Transverse colon (tissue), 4 donors: Measurements from ENCODE around the gene CABCOCO1. TPM values are rescaled to one million over a fixed set of nuclear protein-coding genes. Genes with fewer than 3 reads are reported as not detected.

Experiments
- DNase-seq: peaks from one replicate; pipeline ENCODE4 v3.0.0-alpha.2; 2019
- H3K27ac ChIP-seq, 4 donors: fragments of 200-600 bp; sonication (generic); 2 replicates each; pipeline ENCODE4 v1.5.1; 2016 to 2018; ENCODE audit warnings: inconsistent platforms in 4 of 4
- H3K27me3 ChIP-seq: fragments of 200-600 bp; sonication (generic); 2 replicates; pipeline ENCODE4 v1.5.1; 2017; ENCODE audit warnings: inconsistent platforms
- H3K36me3 ChIP-seq, 4 donors: fragments of 200-600 bp; sonication (generic); 2 replicates each; pipeline ENCODE4 v1.5.1; 2017 to 2019; ENCODE audit warnings: inconsistent platforms in 4 of 4
- H3K4me1 ChIP-seq, 4 donors: fragments of 200-600 bp; sonication (generic); 2 replicates each; pipeline ENCODE4 v1.5.1; 2017 to 2020; ENCODE audit warnings: inconsistent platforms in 4 of 4
- H3K4me3 ChIP-seq, 4 donors: fragments of 200-600 bp; sonication (generic); 1 replicate in 1 of 4; 2 replicates in 3 of 4; pipeline versions ENCODE4 v1.5.1 to v1.6.1; 2017 to 2019; ENCODE audit warnings: inconsistent platforms in 4 of 4
- H3K9me3 ChIP-seq, 2 donors: fragments of 200-600 bp; sonication (generic); 2 replicates each; pipeline ENCODE4 v1.5.1; 2017 to 2019; ENCODE audit warnings: inconsistent platforms in 2 of 2
- EP300 ChIP-seq: sonication (generic); formaldehyde crosslinking; IDR thresholded peaks from one replicate; pipeline ENCODE4 v1.6.1; 2017; ENCODE audit warnings: antibody characterized with exemption, low read depth
- POLR2A ChIP-seq: fragments of 450-650 bp; IDR thresholded peaks from one replicate; pipeline ENCODE4 v1.6.1; 2016; ENCODE audit warnings: antibody characterized with exemption, mild to moderate bottlenecking, moderate library complexity
- POLR2AphosphoS5 ChIP-seq, 3 donors: sonication (generic); formaldehyde crosslinking; IDR thresholded peaks; one replicate each; pipeline ENCODE4 v1.6.1; 2016; ENCODE audit warnings: antibody characterized with exemption in 3 of 3
- WGBS, 2 donors: methylation state at CpG; one replicate each; pipeline ENCODE4 v1.1.5; 2018; ENCODE audit warnings: low coverage in 1 of 2; 5-methylcytosine and 5-hydroxymethylcytosine counted together
- in situ Hi-C, 4 donors: fragments of 200-750 bp; cut with MboI; loops; one replicate each; pipeline versions ENCODE4 v1.15.0 to v1.15.1; 2017; ENCODE audit warnings: low sequenced_read_pairs in 3 of 4, low pct_ligation_motif_present in 1 of 4, low pct_unique_long_range_greater_than_20kb in 1 of 4
- intact Hi-C: fragments of 100-400 bp; cut with DNase I; formaldehyde crosslinking; loops from one replicate; pipeline ENCODE4 v1.15.1; 2023; ENCODE audit warnings: low total_unique reads
- total RNA-seq, 4 donors: library from RNA; depleted of rRNA; stranded (reverse); fragments of >200 nt; gene quantifications; one replicate each; pipeline ENCODE4 v1.1.0, GENCODE V29; 2016
- TF ChIP-seq, protein P1 (sequence below), 5 experiments: fragments of 200-600 bp in 3 of 5; fragments of 450-650 bp in 2 of 5; sonication (generic) in 3 of 5; IDR thresholded peaks; 1 replicate in 2 of 5; 2 replicates in 3 of 5; pipeline ENCODE4 v1.5.1; 2016 to 2017; ENCODE audit warnings: antibody characterized with exemption in 5 of 5, inconsistent platforms in 3 of 5, mild to moderate bottlenecking in 2 of 5, moderate library complexity in 1 of 5

Gene CABCOCO1
- total RNA-seq, 4 donors from 2014 or later: not detected

- in situ Hi-C loops (loop anchor here in 1 of 4 donors (25.0 kb wide), 1 partner anchor 478 kb away; no protein-coding TSS in a partner anchor), intact Hi-C loops (no loop called here)
- DNase-seq: no peak
- WGBS, 2 donors: 96 to 100% methylated on average over 4 of the region's 4 CpGs
- Histone ChIP-seq H3K36me3 (no peaks in the 10 kb centered on the region), H3K4me1 (peaks cover 7 to 39% (median 15%) of the 10 kb centered on the region in 4 donors), H3K4me3 (no peak overlapping the region), H3K27ac (no peak overlapping the region), H3K27me3 (no peaks in the 10 kb centered on the region), H3K9me3 (no peaks in the 10 kb centered on the region)
- TF ChIP-seq POLR2AphosphoS5 (IDR thresholded peaks at IDR 0.05) (no peak), POLR2A (no peak), EP300 (no peak)
- TF ChIP-seq, protein P1, sequence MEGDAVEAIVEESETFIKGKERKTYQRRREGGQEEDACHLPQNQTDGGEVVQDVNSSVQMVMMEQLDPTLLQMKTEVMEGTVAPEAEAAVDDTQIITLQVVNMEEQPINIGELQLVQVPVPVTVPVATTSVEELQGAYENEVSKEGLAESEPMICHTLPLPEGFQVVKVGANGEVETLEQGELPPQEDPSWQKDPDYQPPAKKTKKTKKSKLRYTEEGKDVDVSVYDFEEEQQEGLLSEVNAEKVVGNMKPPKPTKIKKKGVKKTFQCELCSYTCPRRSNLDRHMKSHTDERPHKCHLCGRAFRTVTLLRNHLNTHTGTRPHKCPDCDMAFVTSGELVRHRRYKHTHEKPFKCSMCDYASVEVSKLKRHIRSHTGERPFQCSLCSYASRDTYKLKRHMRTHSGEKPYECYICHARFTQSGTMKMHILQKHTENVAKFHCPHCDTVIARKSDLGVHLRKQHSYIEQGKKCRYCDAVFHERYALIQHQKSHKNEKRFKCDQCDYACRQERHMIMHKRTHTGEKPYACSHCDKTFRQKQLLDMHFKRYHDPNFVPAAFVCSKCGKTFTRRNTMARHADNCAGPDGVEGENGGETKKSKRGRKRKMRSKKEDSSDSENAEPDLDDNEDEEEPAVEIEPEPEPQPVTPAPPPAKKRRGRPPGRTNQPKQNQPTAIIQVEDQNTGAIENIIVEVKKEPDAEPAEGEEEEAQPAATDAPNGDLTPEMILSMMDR (IDR thresholded peaks at IDR 0.05): no peak
Measured at GRCh38 chr10:61759751-61760150, 97.0 kb downstream of the CABCOCO1 start.

DNA sequence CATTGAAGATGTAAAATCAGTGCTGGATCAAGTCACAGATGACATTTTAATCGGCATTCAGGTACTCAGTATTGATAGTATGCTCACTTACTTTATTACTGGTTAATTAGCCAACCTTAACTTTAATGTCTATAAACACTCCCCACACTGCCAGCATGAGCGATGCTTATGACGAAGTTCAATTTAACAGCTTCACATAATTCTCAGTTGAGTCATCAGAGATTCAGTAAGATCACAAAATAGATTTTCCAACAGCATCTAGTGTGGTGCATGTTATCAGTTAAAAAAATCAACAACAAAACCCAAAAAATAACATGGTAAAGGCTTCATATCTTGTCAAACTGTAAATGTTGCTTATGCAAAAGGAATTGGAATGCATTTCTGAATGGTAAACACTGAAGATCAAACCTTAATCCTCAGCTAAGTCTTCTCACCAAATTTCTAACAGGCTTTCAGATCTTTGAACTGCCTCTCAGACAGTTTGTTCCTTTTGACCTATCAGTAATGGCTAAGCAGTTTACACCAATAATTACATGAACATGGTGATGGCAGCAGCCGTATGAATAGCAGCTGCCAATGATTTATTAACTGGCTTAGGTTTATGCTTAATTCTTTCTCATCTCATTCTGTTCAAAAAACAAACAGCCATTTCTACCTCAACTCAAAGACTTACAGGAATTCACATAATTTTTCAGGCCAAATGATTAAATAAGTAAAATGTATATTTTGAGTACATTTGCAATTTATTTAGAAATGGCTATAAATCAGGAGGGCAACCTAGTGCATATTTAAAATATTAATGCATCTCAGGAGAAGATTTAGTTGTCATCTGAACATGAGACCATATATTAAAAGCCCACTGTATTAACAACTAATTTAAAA, 98.5 kb downstream of the CABCOCO1 start:
- H3K27me3 ChIP-seq: no peaks in the 10 kb centered on the region
- in situ Hi-C loops: loop anchor here in 1 of 4 donors (25.0 kb wide), 1 partner anchor 476 kb away; no protein-coding TSS in a partner anchor
- no peak overlapping the region for H3K4me3 ChIP-seq
- intact Hi-C loops: no loop called here
- H3K36me3 ChIP-seq: no peaks in the 10 kb centered on the region
- no peaks in the 10 kb centered on the region for H3K9me3 ChIP-seq
- H3K4me1 ChIP-seq: peaks cover 7 to 39% (median 15%) of the 10 kb centered on the region in 4 donors
- peak overlapping the region; percentile 42 to 75 (median 66) for H3K27ac ChIP-seq
- 25 to 32% methylated on average over 4 of the region's 4 CpGs for WGBS, 2 donors
- peak; percentile 26 for DNase-seq
- no peak for TF ChIP-seq POLR2A
- TF ChIP-seq, protein P1 (IDR thresholded peaks at IDR 0.05): no peak
- no peak for TF ChIP-seq EP300
- no peak for TF ChIP-seq POLR2AphosphoS5 (IDR thresholded peaks at IDR 0.05)

- Histone ChIP-seq H3K27ac (peak overlapping the region; percentile 42 to 75 (median 66)), H3K9me3 (no peaks in the 10 kb centered on the region), H3K36me3 (no peaks in the 10 kb centered on the region), H3K27me3 (no peaks in the 10 kb centered on the region), H3K4me3 (no peak overlapping the region), H3K4me1 (peaks cover 7 to 39% (median 15%) of the 10 kb centered on the region in 4 donors)
- TF ChIP-seq POLR2AphosphoS5 (IDR thresholded peaks at IDR 0.05): peak; percentile 5 to 55 (median 31)
- TF ChIP-seq EP300: peak; percentile 10
- TF ChIP-seq, protein P1 (IDR thresholded peaks at IDR 0.05): no peak
- no peak for TF ChIP-seq POLR2A
- intact Hi-C loops: no loop called here
- in situ Hi-C loops: loop anchor here in 1 of 4 donors (25.0 kb wide), 1 partner anchor 475 kb away; no protein-coding TSS in a partner anchor
- peak; percentile 10 for DNase-seq
- 20 to 27% methylated on average over 3 of the region's 3 CpGs for WGBS, 2 donors
Measured at GRCh38 chr10:61761825-61762217, 99.1 kb downstream of the CABCOCO1 start.

DNA sequence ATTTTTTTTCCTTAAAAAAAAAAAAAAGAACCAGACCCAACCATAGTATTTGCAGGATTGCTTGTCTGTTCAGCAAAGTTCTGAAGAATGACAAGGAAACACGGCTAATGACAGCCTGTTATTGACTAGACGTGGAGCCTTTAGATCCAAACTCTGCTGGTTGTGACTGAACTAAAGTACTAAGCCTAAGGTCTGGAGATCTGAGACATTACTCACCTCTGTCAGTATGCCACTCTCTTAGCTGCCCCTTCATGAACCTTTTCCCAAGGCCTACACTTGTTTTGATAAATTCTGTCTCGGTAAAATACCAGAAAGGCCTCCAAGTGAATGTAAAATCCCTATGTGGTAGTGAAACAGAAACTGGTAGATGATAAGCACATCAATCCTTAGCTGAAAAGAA, 101.0 kb downstream of the CABCOCO1 start:
- 93 to 100% methylated on average over 1 to 3 of the region's 3 CpGs for WGBS, 2 donors

More for the DNA sequence above, 101.0 kb downstream of the CABCOCO1 start:
- intact Hi-C loops (no loop called here), in situ Hi-C loops (loop anchor here in 1 of 4 donors (25.0 kb wide), 1 partner anchor 474 kb away; no protein-coding TSS in a partner anchor)
- H3K27me3 ChIP-seq: no peaks in the 10 kb centered on the region
- H3K9me3 ChIP-seq: no peaks in the 10 kb centered on the region
- no peak overlapping the region for H3K4me3 ChIP-seq
- TF ChIP-seq, protein P1 (IDR thresholded peaks at IDR 0.05): no peak
- TF ChIP-seq POLR2A (no peak), POLR2AphosphoS5 (IDR thresholded peaks at IDR 0.05) (no peak), EP300 (no peak)
- peaks cover 7 to 27% (median 15%) of the 10 kb centered on the region in 4 donors for H3K4me1 ChIP-seq
- no peak for DNase-seq
- no peaks in the 10 kb centered on the region for H3K36me3 ChIP-seq
- H3K27ac ChIP-seq: no peak overlapping the region
